Stimulated activated CD8-positive, alpha-beta memory T cell treated with anti-CD3 and anti-CD28 coated beads, Interleukin-4, amount 100 ng/mL, for 4 hours (primary cell): ENCODE measurements around the gene C2orf78.
"Not testable (repeated sequence)": the region's sequence is repeated elsewhere in the genome, so short reads cannot be mapped to it uniquely, and the experiment has no call there.

ENCODE experiments used
- DNase-seq, 2 donors: peaks; one replicate each; pipeline ENCODE4 v3.0.0-alpha.2; 2020; ENCODE audit warnings: low read depth in 2 of 2, low spot score in 1 of 2

The C2orf78 gene

GRCh38 chr2:73783883-73784282 is at the start of gene C2orf78:
Gene C2orf78 (plus strand): TSS chr2:73784183. CDS start chr2:73784310, 127 bp downstream.
- not testable (repeated sequence) for DNase-seq

GRCh38 chr2:73736378-73736777 is 47.6 kb upstream of the C2orf78 start:
- DNase-seq, result no peak

- DNase-seq, result peak; percentile 85 to 93
These were observed 46.9 kb upstream of the C2orf78 start, which contains the start of gene TPRKB for GRCh38 chr2:73736855-73737779. Gene TPRKB (minus strand): TSS chr2:73737345. CDS start chr2:73734569, 2,776 bp downstream.

- no peak for DNase-seq
These were observed 44.9 kb upstream of the C2orf78 start for GRCh38 chr2:73739101-73739500.

- no peak for DNase-seq
These were observed 43.2 kb upstream of the C2orf78 start for GRCh38 chr2:73740767-73741166.

GRCh38 chr2:73746015-73746876 is 37.7 kb upstream of the C2orf78 start:
- DNase-seq, result no peak

- no peak for DNase-seq
These were observed 37.1 kb upstream of the C2orf78 start for GRCh38 chr2:73746877-73747208.

GRCh38 chr2:73749314-73749713 is 34.7 kb upstream of the C2orf78 start:
- DNase-seq, result no peak

- DNase-seq, result not testable (repeated sequence)
These were observed 29.7 kb upstream of the C2orf78 start for GRCh38 chr2:73754332-73754731.

- no peak for DNase-seq
These were observed 24.7 kb upstream of the C2orf78 start for GRCh38 chr2:73759285-73759764.

GRCh38 chr2:73759904-73760303 is 24.1 kb upstream of the C2orf78 start:
- DNase-seq, result no peak

GRCh38 chr2:73762571-73762970 is 21.4 kb upstream of the C2orf78 start:
- DNase-seq, result no peak

GRCh38 chr2:73764945-73765344 is 19.0 kb upstream of the C2orf78 start:
- no peak for DNase-seq

- no peak for DNase-seq
These were observed 17.6 kb upstream of the C2orf78 start for GRCh38 chr2:73766349-73766748.

GRCh38 chr2:73766994-73767393 is 17.0 kb upstream of the C2orf78 start:
- no peak for DNase-seq

- DNase-seq, result no peak
These were observed 13.3 kb upstream of the C2orf78 start for GRCh38 chr2:73770725-73771124.

- no peak for DNase-seq
These were observed 11.2 kb upstream of the C2orf78 start for GRCh38 chr2:73772819-73773218.

GRCh38 chr2:73776381-73776780 is 7.6 kb upstream of the C2orf78 start:
- no peak for DNase-seq

- DNase-seq, result no peak
These were observed 7.0 kb upstream of the C2orf78 start for GRCh38 chr2:73776869-73777519.

- not testable (repeated sequence) for DNase-seq
These were observed 5.0 kb upstream of the C2orf78 start for GRCh38 chr2:73778867-73779466.
